ENCODE results near the gene KCTD14.
"Not testable (repeated sequence)": the region's sequence is repeated elsewhere in the genome, so short reads cannot be mapped to it uniquely, and the experiment has no call there.

Gene KCTD14

GRCh38 chr11:78021611-78022010 lies 1.5 kb downstream of the KCTD14 start:
- DNase-seq (ENCODE audit: low read depth), result no peak

- no peak for DNase-seq (ENCODE audit: low read depth)
Observed at GRCh38 chr11:78020246-78020645, 2.8 kb downstream of the KCTD14 start.

- DNase-seq (ENCODE audit: low read depth), result no peak
Observed at GRCh38 chr11:78019808-78020207, 3.3 kb downstream of the KCTD14 start.

GRCh38 chr11:78015878-78016277 lies 7.2 kb downstream of the KCTD14 start:
- no peak for DNase-seq (ENCODE audit: low read depth)

- not testable (repeated sequence) for DNase-seq (ENCODE audit: low read depth)
Observed at GRCh38 chr11:78014937-78015520, 8.0 kb downstream of the KCTD14 start.

- DNase-seq (ENCODE audit: low read depth), result no peak
Observed at GRCh38 chr11:78011301-78011700, 11.8 kb downstream of the KCTD14 start.

GRCh38 chr11:78010755-78011154 lies 12.3 kb downstream of the KCTD14 start:
- no peak for DNase-seq (ENCODE audit: low read depth)

GRCh38 chr11:78010304-78010703 lies 12.8 kb downstream of the KCTD14 start:
- DNase-seq (ENCODE audit: low read depth), result no peak

GRCh38 chr11:78009062-78009461 lies 14.0 kb downstream of the KCTD14 start:
- no peak for DNase-seq (ENCODE audit: low read depth)

GRCh38 chr11:78000193-78000592 lies 22.9 kb downstream of the KCTD14 start:
- peak; percentile 9 for DNase-seq (ENCODE audit: low read depth)

GRCh38 chr11:77999446-78000030 lies 23.5 kb downstream of the KCTD14 start:
- DNase-seq (ENCODE audit: low read depth), result no peak

- peak; percentile 96 for DNase-seq (ENCODE audit: low read depth)
Observed at GRCh38 chr11:77994434-77995362, 28.4 kb downstream of the KCTD14 start, which contains the start of gene INTS4. Gene INTS4, minus strand, starts transcription at chr11:77994668. Its CDS starts 25 bp downstream, at chr11:77994643.

- DNase-seq (ENCODE audit: low read depth), result no peak
Observed at GRCh38 chr11:77993902-77994301, 29.2 kb downstream of the KCTD14 start.

GRCh38 chr11:77990981-77991380 lies 32.1 kb downstream of the KCTD14 start:
- DNase-seq (ENCODE audit: low read depth), result no peak

- not testable (repeated sequence) for DNase-seq (ENCODE audit: low read depth)
Observed at GRCh38 chr11:77986456-77986855, 36.6 kb downstream of the KCTD14 start.

- no peak for DNase-seq (ENCODE audit: low read depth)
Observed at GRCh38 chr11:77981346-77981947, 41.6 kb downstream of the KCTD14 start.

- no peak for DNase-seq (ENCODE audit: low read depth)
Observed at GRCh38 chr11:77968337-77968736, 54.7 kb downstream of the KCTD14 start.

GRCh38 chr11:77967753-77968152 lies 55.3 kb downstream of the KCTD14 start:
- DNase-seq (ENCODE audit: low read depth), result no peak

- DNase-seq (ENCODE audit: low read depth), result no peak
Observed at GRCh38 chr11:77967121-77967520, 56.0 kb downstream of the KCTD14 start.

- no peak for DNase-seq (ENCODE audit: low read depth)
Observed at GRCh38 chr11:77966338-77966737, 56.7 kb downstream of the KCTD14 start.

Measured in stimulated activated CD8-positive, alpha-beta memory T cell treated with anti-CD3 and anti-CD28 coated beads, Interleukin-12 subunit alpha, Interleukin-12 subunit beta, amount 100 ng/mL, for 1 hour (primary cell).